ENCODE results near the gene RBM20.
"Not testable (repeated sequence)": the region's sequence is repeated elsewhere in the genome, so short reads cannot be mapped to it uniquely, and the experiment has no call there.

The RBM20 gene

DNA sequence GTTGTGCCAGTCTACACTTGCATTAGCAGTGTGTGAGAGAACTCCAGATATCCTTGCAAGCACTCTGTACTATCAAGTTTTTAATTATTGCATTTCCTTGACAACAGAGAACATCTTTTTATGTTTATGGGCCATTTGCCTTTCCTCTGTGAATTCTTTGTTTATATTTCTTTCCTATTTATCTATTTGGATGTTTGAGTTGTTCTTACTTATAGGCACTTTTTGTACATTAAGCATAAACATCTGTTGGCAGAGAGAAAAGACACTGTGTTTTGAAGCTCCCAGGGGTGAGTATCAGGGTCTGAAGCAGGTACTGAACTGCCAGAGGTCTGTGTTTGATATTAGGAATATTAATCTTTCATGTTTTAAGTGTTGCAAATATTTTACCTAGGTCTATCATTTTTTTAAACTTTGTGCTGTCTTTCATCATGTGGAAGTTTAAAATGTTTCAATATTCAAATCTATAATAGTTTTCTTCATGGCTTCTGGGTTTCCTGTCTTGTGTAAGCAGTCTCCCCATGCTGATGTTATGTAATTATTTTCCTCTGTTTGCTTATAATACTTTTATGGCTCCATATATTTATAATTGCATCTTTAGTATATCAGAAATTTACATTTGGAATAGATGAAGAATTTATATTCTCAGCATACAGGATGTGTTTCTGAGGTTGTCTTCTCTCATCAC is 209.9 kb downstream of the RBM20 start:
- DNase-seq (ENCODE audit: low spot score), result no peak

DNA sequence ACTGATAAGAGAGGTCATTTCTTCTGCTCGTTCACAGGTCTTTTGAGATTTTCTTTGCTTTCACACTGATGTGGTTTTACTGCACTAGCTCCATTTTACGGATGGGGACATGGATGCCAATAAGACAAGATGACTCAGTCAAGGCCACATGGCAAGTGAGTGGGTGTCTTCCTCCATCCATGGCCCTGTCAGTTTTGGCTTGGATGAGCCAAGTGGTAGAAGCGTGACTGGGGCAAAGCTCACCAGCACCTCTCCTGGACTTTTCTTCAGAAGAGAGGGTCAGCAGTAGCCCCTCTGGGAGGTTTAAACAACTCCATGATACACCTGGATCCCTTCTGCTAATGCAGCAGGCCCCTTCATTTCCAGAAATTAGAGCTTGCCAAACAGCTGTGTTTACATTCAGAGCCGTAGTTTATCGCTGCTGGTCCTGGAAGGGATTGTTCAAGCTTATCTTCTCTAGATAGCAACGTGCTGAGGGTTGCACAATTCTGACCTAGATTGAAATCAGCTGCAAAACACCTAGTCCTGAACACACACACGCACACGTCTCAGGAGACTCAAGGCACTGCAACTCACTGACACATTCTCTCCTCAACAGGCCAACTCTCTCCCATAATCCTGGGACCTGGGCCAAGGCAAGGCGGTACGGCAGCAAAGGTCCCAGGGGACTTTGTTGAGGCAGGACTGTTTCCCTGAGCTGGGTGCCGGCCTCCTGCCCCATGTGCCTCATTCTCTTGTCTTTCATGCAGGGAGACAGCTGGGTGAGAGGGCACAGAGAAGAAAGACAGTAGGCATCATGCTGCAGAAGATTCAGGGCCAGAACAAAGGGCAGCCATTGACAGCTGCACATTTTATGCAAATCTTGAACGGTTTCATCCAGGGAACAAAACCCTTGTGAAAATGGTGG is 213.4 kb downstream of the RBM20 start:
- peak; percentile 63 for DNase-seq (ENCODE audit: low spot score)

DNA sequence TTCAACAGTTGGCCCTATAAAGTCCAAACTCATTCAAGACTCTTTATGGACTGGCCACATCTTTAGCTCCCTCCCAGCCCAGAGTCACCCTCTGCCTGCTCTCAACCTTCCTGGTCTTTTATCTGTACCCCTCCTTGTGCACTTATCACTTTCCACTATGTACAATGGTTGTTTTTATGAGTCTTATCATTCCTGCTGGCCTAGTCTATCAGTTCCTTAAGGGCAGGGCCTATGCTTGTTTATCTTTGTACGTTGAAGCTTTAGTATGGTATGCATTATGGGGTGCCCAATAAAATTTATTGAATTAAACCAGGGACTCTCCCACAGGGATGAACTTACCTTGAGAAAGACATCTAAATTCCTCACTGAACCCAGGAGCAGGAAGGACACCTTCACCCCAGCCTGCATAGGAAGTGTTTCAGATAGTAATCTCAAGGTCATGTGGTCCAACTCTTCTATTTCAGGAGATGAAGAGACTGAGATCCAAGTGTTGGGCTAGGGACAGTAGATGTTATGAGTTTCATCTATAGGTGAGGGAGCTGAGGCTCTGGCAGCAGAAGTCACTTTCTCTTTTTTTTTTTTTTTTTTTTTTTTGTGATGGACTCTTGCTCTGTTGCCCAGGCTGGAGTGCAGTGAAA is 214.3 kb downstream of the RBM20 start:
- no peak for DNase-seq (ENCODE audit: low spot score)

DNA sequence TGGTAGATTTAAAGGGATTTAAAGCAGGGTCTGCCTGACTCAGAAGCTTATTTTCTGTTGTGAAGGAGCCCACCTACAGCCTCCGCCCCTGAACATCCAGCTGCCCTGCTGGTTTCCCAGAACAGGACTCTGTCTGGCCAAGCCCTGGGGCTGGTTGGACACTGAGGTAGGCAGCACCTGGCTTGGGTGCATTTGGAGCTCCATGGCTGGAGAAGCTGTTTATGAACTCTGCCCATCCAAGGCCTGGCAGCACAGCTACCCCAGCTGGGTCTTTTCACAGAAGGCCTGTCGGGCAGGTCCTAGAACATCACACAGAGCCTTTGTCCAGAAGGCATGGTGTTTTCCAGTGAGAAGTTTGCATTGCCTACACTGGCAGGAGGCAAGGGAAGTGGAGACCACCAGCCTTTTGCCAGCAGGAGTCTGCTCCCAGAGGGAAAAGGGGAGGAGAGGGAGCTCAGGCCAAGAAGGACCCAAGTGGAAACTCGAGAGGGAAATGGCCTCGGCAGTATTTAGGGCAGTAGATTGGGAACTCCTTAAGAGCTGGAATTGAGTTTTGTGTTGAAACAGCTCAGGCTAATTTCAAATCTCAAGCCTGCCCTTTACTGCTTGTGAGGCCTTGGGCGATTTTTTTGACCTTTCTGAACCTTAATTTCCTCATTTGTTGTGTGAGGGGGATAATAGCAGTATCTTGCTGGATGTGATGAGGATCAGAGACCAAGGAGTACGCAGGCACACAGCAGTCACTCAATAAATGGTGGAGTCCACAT is 215.3 kb downstream of the RBM20 start:
- DNase-seq (ENCODE audit: low spot score), result no peak

DNA sequence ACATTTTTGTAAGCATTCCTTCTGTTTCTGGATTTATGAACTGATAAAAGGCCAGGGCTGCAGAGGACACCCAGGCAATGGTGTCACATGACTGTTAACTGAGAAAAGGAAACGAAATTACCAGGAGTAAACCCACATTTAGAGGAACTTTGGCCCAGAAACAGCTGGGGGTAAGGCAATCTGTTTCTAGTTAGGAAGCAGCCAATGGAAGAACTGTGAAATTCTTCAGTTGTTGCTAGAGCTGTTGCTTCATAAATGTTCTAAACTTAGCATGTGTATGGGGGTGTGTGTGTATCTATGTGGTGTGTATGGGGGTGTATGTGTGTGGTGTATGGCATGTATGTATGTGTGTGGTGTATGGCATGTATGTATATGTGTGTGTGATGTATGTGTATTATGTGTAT is 215.8 kb downstream of the RBM20 start:
- DNase-seq (ENCODE audit: low spot score), result no peak

DNA sequence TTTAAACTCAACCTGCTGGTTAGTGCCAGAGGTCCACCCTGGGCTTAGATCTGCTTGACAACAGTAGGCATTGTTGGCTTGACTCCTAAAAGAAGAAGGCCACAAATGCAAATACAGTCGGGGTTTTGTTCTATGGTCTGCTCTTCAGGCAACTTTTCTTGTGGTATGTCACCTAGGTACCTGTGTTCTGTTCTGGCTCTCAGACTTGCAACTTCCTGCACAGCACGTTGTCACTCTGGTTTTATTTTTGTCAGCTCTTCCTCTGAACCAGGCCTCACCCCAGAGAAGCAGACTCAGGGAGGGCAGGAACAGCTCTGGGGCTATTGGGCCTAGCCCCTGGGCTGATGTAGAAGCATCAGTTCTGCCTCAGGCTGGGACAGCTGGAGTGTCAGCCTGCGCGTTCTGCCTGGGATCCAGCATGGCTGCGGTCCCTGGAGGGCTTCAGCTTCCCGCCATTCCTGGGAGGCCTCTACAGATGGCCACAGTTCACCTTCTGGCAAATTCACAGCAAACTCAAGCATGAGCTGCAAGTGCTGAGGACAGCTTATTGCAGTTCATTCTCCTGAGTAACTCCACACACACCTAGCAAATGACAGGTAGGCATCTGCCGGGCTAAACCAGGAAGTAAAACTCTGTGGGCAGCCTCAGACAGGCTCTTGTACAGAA is 216.6 kb downstream of the RBM20 start:
- DNase-seq (ENCODE audit: low spot score), result no peak

DNA sequence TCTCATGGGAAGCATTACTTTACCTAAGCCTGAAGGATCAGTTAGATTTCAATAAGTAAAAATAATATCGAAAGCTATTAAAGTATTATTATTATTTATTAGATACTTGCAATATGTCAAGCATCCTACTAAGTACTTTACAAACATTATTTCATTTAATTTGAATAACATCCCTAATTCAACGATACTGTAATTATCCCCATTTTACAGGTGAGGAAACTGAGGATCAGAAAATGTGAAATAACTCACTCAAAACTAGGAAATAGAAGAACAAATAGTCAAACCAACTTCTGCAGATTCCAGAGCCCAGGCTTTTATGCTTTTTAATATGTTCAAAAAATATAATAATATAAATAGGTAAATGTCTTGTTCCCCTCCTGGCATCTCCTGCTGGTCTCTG is 217.3 kb downstream of the RBM20 start:
- no peak for DNase-seq (ENCODE audit: low spot score)

DNA sequence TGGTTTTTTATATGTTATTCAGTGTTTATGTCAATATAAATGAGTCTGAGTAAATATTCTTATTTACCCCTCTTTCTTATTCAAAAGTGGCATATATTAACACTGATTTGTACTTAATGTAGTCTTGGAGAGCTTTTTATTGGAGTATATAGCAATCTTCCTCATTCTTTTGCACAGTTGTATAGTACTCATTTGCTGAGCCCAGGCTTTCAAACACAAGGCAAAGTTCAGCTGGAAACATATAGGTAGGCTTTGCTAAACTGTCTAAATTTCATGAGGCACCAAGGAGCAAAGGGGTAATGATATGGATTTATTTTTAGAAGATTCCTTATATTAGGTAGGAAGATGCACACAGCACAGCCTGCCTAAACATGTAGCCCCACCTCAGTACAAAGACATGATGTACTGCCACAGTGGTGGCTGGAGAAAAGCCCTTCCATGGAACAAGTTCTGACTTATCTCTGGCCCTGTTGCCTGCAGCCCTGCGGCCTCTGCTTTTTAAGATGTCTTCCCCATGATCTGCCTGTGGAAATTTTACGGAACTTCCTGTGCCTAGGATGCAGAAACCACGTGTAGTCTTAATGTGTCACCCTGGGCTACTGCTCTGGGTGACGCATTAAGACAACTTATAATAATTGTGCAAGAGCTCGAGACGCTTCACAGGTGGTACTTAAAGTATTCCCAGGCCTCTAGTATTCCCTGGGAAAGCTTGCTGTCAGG is 218.0 kb downstream of the RBM20 start:
- DNase-seq (ENCODE audit: low spot score), result no peak

DNA sequence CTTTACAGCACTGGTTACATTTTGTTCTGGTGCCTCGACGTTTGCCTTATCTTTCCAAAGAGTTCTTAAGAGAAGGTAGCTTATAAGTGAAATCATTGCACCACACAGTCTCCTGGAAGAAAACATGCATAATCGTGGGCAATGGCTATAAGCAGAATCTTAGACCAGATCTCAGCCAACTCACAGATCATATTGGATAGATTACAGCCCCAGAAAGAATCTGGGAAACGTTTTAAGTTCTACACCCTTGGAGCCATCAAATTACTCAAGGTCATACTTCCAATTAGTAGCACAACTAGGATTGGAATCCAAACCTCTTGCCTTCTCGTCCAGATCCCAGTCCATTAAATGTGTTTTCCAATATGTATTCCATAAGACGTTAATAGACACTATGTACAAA is 218.8 kb downstream of the RBM20 start:
- no peak for DNase-seq (ENCODE audit: low spot score)

DNA sequence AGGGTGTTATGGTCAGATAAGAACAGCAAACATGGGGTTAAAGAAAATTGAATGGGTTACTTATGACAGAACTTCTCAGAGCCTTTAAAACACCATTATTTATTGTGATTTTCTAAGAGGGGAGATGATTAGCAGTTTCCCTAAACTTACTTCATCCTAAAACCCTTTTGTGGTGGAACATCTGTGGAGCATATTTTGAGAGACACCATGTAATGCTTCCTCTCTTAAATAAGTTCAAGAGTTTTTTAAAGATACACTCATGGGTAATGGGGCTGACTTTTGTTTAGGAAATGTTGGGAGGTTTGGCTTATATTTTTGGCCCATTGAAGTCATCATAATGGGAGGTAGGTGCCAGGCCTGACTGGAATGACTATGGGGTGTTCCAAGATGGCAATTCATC is 219.2 kb downstream of the RBM20 start:
- no peak for DNase-seq (ENCODE audit: low spot score)

DNA sequence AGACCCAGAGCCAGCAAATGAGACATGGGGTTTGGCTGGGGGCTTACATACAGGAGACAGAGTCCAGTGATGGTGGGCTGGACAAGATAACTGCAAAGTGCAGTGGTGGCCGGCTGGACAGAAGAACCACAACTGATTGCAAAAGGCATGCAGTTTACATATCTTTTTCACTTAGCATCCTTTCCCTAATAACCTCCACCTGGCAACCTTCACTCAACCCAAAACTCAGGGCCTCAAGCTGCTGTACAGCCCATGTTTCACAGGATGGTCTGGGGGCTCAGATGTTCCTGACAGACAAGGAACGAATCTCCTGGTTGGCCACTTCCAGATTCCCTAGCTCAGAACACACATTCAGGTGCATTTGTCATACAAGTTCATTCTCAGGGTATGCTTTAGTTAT is 219.8 kb downstream of the RBM20 start:
- no peak for DNase-seq (ENCODE audit: low spot score)

DNA sequence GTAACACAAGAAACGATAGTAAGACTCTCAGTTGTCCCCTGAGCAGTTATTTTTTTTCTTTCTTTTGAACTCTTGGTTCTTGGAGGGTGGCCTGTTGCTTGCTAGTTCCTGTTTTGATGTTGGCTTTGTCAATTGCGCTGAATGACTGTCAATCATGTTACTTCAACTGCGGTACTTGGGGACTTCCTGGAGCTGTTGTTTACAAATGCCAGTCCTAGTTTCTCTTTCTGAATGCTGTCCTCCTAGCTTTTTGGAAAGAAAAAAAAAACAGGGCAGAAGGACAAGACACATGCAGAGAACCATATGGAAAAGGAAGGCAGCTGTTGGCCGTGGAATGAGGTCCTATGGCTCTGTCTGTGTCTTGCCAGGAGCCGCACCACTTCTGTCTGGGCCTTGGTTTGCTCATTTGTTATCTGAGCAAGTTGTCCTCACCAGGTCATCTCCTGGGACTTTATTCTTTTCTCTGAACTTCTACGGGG is 220.6 kb downstream of the RBM20 start:
- DNase-seq (ENCODE audit: low spot score), result no peak

DNA sequence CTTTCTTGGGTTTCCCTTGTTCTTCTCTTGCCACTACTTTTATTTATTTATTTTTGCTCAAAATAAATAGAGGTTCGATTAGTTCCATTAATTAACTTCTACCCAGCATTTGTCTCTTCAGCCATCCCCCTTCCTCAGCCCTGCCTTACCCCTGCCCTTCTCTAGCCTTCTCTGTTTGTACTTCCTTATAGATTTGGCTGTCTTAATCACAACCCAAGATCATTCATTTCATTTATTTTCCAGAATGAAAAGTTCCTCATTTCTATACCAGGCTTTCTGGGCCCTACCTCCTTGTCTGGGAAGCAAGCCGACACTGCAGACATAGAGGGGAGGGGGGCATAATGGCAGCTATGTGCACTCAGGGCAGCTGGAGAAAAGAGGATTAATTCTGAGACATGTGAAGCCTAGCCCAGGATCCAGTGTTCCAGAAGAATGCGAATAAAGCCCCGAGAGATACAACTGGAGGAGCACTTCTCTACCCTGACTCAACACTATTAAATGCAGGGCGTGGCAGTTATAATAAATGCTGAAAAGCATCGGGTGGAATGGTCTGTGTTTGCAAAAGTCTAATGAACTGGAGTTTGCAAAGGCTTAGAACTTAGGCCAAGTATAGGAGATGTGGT is 221.2 kb downstream of the RBM20 start:
- no peak for DNase-seq (ENCODE audit: low spot score)

DNA sequence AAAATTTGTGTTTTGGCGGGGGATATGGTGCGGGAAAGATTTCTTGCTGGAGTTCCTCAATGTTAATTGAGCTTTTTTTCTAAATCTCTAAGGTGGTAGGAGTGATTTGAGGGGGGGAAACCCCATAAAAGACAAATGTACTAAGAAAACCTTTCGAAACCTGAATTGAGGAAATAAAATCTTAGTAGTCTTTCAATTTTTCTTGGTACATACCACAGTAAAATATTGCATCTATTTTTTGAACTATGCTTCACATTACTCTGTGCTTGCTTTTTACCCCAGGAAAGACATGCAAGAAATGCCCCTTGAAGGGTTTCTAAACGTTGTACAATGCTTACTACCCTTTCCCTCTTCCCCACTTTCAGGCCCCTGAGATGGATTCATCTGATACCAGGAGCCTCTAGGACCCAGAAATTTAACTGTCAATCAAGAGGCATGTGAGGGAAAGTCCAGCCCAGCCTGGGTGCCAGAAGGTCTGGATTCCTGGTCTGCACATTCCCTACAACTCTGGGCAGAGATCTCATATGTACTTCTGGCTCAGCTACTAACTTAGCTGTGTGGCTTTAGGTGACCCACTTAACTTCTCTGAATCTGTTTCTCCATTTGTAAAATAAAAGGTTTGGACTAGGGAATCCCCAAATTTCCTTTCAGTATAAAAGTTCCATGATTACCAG is 221.8 kb downstream of the RBM20 start:
- no peak for DNase-seq (ENCODE audit: low spot score)

DNA sequence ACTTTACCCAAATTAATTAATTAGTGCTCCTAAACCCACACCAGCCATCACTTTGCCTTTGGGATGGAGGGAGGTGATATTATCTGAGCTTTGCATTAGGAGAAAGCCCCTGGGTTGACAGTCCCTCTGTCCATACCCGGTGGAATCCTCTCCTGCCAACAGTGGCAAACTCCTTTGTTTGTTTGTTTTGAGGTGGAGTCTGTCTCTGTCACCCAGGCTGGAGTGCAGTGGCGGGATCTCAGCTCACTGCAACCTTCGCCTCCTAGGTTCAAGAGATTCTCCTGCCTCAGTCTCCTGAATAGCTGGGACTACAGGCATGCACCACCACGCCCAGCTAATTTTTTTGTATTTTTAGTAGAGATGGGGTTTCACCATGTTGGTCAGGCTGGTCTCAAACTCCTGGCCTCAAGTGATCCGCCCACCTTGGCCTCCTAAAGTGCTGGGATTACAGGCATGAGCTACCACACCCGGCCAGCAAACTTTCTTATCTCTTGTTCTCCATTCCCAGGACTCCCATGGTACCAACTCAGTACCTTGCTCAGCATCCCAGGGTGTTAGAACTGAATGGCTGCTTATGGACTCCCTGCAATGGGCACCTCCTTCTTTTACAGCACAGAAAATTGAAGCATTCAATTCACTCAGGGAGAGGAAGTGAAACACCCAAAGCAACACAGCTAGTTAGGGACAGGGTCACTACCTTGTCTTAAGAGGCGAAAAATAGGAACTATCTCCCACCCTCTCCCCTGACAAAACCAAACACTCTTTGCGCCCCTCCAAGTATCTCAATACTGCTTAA is 223.1 kb downstream of the RBM20 start:
- not testable (repeated sequence) for DNase-seq (ENCODE audit: low spot score)

DNA sequence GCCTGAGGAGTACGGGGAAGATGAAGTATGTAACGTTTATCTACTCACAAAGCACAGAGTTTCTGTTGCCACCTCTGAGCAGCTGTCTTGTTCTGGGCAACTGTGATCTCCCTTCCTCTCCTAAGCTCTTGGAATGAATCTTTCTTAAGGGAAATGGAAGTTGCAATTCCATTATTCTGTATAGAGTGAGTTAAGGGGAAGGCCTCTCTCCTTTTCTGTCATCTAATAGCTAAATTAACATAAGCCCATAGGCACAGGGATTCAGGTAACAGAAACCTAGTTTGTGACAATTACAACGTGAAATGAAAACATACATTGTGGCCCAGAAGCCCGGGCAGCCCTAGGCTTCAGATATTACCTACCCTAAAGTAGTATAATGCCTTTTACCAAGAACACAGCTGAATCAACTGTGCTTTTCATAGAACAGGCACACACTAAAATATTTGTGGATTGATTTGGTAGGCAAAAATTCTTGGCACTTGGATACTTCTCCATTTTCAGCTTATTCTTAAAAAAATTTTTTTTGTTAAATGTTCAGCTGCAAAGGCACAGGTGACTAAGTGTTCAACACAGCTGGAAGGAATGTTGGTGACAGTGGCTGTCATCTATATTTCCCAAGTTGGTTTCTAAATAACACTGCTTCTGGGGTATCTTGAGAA is 223.8 kb downstream of the RBM20 start:
- DNase-seq (ENCODE audit: low spot score), result no peak

DNA sequence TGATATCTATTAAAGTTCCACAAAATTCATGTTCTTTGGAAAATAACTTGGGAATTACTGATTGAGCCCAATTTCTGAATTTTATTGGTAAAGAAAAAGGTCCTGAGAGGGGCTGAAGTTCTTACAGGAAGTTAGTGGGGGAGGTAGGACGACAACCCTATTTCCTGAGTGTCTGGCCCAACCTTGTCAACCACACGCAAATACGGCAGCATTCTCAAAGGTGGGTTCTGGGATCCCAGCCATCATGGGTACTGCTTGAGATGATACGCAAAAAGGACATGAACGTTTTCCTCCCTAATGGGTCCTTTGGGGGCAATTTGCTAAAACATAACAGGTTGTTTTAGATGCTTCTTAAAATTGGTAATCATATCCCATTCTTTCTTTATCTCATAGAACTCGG is 224.8 kb downstream of the RBM20 start:
- DNase-seq (ENCODE audit: low spot score), result no peak

DNA sequence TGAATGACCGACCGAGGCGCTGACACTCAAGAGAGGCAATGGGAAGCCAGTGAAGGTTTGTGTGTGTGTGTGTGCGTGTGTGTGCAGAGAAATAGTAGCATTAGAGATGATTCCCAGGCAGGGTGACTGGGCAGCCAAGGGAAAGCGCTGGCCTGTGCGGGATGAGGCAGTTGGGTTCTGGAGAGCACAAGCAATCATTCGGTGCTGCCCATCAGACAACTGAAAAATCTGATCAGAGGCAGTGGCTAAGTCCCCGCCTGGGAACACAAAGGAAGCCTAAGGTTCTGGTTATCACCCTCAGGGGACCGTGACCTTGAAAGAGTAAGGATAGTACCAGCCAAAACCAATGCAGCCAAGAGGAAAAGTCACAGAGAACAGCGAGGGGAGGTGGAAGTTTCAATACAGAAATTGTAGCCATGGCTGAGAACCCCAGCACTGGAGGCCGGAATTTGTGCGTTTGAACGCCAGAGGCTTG is 226.7 kb downstream of the RBM20 start:
- no peak for DNase-seq (ENCODE audit: low spot score)
